Activated effector memory CD4-positive, alpha-beta T cell treated with Interleukin-2 at 50 U/mL for 16 hours (primary cell): ENCODE data around the gene SLC22A23.

Experiments used
- DNase-seq: peaks from one replicate; pipeline ENCODE4 v3.0.0-alpha.2; 2020

Gene SLC22A23

DNA sequence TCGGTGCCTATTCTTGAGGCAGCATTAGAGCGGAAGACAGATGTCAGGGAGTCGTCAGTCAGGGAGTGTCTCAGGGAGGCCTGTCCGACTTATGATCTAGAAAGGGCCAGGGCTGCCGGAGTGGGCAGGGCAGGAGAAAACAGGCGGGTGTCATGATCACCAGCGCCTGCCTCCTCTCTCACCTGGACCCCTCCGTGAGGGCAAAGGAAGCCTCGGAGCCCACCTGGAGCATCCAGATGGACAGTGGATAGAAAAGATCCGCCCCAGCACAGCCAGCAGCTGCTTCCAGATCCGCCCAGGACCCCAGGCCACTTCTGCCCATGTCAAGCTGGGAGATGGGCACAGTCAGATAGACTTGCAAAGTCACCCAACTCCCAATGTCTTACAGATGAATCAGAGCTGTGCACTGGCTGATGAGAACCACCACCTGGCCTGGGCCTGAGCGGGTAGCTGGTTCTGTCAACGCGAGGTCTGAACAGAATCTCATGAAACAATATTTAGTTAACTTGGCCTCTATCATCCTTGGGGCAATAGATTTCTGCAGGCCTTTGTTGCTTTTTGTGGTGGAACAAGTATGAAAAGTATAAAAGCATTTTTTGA, 175.9 kb downstream of the SLC22A23 start:
- DNase-seq: no peak

DNA sequence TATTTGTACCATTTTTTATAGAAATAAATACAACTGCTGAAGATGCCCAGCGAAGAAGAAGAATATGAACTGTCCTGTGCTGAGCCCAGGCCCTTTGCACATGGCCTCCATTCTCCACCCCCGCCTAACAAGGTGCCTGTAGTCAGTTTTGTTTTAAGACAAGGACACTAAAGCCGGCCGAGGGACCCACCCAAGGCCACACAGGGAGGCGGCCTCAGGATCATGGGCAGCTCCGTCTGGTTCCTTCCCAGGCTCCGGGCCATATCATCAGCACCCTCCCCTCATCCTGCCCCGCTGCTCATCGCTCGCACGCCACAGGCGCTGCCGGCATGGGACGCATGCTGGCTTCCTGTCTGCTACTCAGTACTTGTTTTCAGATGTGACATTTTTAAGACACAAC, 176.8 kb downstream of the SLC22A23 start:
- no peak for DNase-seq

DNA sequence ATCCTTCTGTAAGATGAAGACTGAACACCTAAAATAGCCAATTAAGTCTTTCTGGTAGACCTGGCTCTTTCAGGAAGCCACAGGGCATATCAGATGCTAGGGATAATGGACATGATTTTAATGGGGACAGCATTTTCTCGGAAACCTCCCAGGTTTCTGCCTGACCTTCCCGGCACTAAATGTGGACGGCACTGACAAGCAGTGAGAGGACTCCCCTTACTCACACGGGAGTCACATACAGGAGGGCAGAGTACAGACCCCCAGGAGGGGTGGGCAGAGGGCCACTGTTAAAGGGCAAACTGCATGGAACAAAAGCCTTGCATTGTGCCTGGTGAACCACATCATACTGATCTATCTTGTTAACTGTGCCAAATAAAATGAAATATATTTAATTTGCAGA, 178.2 kb downstream of the SLC22A23 start:
- no peak for DNase-seq

DNA sequence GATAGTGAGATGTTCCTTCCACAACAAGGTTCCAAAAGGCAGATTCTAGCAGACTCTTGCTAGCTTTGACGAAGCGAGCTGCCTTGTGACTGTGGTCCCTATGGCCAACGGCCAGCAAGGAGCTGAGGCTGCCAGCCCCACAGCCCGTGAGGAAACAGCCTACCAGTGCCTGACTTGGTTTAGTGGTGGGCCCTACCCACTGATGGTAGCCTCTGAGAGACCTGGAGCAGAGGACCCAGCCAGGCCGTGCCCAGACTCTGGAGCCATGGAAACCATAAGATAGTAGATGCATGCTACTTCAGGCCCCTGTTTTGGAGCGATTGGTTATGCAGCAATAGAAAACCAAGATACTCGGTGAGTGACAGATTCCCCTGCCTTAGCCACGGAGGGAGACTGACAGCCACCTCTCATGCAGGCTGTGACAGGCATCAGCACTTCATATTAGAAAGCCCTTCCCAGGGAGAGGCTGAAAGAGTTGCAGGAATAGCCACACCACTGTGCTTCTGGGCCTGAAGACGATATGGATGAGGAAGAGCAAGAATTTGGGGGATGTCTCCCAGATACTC, 178.9 kb downstream of the SLC22A23 start:
- DNase-seq: no peak

DNA sequence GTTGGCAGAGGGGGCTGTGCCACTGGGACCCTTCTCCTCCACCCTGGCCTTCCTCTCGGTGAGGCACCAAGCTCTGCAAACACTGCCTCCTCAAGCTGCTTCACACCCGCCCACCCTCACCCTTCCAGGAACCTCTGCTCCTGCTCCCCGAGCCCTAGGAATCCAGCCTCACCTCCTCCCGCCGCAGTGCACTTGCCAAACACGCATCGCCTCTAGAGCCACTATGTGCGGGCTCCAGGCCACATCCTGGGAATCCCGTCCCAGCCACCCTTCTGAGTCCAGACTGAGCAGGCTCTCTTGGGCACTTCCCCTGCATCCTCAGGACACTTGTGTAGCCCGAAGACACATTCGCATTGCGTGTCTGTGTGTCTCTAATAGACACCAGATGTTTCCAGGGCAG, 179.6 kb downstream of the SLC22A23 start:
- no peak for DNase-seq

DNA sequence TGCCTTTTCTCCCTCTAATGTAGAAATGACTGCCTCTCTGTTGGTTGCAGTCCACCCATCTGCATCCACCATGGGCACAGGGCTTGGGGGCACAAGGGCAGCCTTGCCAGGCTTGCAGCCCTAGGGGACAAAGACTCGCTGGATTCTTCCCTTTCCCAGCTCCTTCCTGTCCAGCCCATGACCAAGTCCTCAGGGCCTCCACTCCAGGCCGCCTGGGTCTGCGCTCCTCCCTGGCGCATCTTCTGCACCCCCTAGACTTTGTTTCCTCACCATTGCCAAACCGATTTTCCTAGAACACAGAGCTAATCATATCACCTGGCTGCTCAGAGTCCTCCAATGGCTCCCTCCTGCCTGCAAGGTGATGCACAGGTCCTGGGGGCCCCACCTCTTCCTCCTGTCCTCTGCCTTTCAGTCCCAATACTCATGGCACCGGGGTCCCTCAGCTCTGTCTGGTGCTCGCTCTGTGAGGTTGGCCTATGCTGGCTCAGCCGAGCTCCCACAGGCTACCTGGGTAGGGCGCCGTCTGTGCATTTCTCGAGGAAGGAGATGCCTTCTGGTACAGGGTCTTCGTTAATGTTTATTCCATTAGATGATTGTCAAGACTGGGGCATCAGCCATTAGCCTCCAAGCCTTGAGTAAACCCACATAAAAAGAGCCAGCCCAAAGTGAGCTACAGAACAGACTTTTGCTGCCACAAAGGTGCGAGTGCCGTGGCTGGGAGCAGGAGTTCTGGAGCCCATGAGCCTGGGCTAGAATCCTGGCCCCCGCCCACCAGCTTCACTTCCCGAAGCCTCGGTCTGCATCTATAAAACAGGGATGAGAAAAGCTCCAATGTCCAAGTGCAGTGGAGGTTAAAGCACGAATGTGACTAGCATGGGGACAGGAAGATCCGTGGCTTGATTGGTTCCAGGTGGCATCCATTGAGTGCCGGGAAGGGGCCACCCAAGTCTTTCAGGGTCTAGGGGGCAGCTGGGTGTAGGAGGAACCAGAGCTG, 180.4 kb downstream of the SLC22A23 start:
- no peak for DNase-seq

DNA sequence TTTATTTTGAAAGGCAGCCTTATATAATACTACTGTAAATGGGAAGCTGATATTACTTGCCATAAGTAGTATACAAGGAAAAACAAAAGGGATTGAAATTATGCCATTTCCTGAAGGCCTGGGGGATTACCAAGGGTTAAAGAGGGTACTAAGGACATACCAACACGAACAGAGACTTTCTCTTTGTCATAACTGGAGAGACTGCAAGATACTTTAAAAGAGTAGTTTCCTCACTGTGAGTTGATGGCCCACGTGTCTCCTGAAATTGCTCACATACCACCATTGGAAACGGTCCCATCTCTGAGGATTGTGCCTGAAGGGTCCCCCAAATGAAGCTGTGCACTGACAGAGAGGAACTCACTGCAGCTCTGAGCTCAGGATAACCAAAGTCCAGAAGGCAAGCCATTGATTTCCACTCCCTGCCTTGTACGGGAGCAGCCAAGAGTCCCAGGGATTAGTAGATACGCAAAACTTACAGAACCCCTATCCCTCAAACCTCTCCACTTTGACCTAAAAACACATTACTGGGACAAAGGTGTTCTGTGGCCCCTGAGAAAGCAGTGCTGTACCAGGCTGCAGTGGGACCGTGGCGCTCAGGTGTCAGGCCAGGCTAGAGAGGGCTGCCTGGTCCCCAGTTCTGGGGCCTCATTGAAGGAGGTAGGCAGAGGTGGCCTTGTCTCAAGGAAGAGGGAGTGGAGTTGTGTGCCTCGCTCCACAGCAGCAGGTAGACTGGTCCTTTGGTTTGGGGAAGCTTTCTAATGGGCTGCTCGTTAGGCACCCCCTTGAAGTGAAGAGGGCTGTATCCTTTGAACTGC, 182.9 kb downstream of the SLC22A23 start:
- DNase-seq: no peak

DNA sequence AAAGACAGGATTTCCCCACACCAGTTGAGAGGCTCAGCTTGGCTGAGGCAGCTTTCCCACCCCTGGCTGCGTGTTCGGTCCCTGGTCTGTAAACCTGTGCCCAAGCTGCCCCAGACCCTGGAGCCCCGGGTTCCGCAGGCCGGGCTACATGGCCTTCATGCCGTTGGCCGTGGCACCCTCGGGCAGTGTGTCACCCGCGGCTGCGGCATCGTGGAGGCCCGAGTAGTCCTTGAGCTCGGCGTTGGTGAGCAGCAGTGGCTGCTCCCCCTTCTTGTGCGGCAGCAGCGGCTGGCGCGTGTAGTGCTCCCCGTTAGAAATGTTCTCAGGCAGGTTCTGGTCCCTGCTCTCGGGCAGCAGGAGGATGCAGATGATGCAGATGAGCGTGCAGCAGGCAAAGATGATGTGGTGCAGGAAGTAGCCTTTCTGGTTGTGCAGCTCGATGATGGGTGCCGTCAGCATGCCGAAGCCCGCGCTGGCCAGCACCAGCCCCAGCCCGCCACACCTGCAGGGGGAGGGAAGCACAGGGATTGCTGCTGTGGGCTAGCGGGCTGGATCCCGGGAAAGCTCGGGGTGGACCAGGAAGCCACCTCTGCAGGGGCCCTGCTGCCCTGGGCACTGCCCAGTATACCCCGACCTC, 183.8 kb downstream of the SLC22A23 start:
- DNase-seq: no peak

DNA sequence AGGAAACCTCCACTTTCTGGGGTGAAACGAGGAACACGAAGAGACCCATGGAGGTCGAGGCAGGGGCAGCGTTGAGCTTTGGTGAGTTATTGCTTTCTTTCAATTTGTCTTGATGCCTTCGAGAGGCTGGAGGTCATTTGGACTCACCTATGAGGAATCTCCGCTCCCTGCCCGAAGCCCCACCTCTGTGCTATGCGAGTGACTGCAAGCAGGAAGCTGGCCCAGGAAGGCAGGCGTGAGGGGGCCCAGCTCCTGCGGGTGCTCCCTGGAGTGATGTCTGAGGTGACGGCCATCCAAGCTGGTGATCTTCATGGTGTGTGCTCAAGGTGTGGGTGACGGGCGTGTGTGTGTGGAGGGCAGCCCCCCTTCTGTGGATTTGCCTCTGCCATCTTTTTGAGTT, 185.1 kb downstream of the SLC22A23 start:
- no peak for DNase-seq

DNA sequence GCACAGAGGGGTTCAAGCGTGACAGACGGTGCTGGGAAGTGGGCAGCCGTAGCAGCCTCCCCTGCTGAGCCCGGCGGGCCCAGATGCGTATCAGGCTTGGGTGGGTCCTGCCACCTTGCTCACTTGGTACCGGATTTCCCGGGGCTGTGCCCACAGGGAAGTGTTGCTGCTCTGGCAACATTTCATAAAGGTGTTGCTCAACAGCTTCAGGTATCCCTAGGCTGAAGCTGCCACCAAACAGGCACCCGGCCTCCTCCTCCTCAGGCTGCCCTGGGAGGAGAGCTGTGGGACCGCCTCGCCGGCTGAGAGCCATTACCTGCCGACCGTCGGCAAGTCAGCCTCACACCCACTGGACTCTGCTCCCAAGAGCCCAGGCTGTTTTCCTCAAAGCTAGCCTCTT, 186.6 kb downstream of the SLC22A23 start:
- no peak for DNase-seq

DNA sequence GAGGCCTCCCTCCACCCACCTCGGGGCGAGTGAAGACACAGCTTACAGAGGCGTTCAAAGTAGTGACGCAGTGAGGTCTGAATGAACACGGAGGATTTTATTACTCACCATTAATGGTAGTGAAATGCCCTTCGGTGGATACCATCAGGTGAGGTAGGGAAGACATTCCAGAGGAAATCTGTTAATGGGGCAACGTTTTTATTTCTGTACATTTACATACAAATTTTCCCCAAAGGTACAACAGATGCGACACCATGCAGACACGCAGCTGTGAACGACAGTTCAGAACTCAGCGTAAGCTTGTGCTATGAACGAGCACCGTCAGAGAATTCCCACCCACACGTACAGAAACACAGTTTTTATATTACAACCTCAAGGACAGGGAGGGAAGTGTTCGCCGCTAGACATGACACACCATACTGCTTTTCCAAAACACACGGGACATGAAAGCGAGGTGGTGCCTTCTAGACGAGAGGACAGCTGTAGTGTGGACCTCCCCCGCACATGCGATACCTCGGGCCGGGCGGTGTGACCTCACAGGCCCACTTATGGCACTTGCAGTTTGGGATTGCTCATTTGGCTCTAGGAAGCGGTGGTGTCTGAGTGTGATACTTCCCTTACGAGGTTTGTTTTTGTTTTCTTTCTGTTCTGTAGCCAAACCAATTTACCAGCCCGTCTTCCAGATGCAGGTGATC, 187.4 kb downstream of the SLC22A23 start:
- no peak for DNase-seq

DNA sequence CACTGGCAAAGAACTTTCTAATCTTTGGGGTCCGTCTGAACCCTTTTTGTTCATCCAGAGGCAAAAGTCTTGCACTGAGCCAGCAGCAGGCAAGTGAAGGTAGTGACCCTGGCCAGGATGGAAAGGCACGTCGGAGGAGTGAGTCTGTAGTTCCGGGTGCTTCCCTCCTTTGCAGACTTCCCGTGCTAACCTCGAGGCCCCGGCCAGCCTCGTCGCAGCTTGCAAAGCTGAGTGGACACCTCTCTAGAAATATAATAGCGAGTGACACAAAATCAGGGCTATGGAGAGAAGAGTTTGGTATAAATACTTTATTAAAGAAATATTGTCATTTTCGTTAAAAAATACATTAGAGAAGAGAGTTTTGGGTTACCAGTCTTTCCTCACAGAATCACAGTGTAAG, 188.2 kb downstream of the SLC22A23 start:
- DNase-seq: no peak

DNA sequence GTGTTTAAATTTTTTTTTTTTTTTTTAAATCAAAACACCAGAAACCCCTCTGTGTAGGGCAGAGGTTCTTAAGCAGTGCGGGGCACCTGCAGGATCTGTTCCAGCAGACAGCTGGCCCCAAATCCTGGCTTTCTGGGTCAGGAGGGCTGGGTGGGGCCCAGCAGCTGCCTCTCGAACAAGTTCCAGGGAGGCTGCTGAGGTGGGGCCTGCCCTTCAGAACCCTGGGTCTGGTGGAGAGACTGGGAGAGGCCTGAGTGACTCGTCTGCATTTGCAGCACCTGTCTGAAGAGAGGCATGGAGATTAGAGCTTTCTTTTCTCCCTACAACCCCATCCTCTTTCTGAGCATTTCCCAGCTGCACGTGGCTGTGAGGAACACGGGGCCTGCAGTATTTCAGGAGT, 189.7 kb downstream of the SLC22A23 start:
- DNase-seq: no peak

DNA sequence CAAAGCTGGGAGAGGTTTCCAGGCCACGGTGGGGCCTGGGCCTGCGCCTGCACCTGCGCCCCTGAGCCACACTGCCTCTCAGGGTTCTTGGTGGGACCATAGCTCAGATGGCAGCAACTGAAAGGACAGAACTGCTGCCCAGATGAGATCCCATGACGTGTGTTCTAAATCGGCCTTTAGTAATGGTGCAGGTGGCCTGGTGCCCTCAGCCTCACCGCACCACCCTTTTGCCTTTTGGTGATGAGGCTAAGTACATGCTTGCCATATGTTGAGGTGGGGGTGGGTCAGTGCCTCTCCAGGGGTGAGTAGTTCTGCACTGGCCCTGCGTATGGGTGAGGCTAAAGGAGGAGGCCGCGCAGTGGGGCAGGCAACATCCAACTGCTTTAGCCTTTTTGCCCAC, 190.7 kb downstream of the SLC22A23 start:
- DNase-seq: no peak

DNA sequence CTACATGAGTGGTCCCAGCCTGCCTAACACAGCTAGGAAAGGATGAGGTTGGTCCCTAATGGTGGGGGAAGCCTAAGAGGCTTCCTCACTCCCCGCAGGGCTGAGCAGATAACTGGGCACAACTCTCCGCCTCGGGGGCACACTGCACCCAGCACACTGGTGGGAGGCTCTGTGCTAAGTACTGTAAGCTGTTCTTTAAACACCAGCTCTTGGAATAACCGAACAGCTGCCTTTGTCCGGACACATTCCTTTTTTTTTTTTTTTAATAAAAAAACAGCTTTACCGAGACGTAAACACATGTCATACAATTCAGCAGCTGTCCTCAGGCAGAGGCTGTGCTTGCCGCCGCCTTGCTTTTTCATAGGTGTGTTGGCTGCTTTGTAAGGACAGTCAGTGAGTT, 191.2 kb downstream of the SLC22A23 start:
- DNase-seq: no peak

DNA sequence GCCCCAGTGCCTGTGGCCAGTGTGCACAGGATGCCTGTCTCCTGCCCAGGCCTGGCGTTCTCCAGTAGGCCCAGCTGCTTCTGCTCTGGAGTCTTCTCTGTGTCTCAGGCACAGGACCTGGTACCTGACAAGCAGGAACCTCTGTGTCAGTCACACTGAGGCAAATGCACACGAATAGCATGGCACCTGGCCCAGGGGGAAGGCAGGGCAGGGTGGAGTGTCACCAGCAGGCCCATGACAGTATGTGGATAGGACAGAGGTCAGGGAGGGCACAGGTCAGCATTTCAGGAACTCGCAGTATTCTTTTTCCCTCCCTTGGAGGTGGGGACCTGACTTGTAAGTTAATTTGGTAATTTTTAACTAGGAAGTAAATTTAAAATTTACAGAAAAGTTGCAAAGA, 192.5 kb downstream of the SLC22A23 start:
- DNase-seq: no peak

DNA sequence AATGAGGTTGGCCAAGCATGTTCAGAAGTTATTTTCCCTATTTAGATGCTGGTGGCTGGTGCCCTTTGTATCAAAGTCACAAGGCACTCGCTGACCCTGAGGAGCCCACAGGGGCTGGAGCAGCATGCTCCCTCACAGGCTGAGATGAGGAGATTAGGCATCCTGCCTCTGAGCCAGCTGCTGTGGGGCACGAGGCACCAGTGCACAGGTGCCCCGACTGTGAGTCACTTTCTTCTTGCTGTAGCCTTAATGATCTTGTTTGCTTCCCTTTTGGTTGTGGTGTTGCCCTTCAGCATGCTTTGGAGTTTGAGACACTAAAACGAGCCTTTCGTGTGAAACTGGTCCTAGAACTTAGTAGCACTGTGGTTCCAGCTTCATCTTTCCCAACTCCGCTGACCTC, 193.8 kb downstream of the SLC22A23 start:
- DNase-seq: no peak

DNA sequence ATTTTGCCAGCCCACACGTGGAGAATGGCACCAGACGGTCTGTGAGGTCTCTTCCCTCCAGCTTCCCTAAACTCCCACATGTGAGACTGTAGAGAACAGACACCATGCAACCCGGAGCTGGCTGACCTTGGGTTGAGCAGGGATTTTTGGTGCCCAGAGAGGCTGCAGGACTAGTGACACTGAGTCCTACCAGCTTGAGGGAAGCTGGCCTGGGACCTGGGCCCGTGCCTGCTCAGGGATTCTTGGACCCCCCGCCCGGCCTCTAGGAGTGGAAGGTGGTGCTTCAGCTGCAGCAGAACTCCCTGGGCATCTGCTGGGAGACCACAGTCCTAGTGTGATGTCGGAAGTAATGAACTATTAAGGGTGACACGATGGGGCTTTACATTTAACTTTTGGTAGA, 194.9 kb downstream of the SLC22A23 start:
- DNase-seq: no peak

DNA sequence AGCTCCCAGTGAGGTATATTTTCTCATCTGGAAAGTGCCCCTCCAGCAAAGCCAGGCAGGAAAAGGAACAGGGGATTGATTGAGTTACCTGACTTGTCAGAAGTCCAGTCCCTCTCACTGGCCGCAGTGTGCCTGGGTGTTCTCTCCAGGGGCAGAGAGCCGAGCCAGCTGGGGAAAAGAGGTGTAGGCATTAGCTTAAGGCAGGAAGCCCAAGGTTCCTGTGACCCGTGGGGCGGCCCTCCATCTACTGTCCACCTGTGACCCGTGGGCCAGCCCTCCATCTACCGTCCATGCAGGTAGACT, 195.4 kb downstream of the SLC22A23 start:
- no peak for DNase-seq

DNA sequence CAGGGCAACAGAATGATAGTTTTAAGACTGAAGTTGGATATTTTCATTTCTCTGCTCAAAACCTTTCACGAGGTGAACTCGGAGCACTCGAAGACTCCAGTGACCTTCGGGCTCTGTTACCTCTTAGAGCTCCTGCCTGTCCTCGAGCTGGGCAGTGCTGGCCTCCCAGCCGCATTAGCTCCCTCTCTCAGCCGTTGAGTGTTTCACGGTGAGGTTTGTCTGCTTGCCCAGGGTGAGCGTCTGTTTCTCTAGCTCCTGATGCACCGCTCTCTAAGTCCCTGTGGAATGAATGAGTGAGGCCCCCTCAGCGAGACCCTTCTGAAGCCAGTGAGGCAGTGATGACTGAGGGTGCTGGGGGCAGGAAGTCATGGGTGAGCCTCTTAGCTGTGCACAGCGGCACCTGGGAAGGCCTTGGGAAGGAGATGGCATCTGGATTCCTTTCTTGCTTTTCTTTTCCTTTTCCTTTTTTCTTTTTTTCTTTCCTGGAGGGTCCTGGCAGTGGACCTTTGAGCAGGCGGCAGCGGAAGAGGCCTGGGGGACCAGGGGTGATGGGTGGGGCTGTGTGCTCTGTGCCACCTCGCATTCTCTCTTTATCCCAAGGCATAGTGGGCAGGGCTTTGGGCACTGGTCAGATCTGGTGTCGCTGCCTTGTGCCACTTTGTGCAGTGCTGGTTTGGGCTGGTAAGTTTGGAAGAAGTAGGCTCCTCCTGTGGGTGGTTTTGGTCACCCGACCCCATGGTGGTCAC, 195.9 kb downstream of the SLC22A23 start:
- DNase-seq: no peak

DNA sequence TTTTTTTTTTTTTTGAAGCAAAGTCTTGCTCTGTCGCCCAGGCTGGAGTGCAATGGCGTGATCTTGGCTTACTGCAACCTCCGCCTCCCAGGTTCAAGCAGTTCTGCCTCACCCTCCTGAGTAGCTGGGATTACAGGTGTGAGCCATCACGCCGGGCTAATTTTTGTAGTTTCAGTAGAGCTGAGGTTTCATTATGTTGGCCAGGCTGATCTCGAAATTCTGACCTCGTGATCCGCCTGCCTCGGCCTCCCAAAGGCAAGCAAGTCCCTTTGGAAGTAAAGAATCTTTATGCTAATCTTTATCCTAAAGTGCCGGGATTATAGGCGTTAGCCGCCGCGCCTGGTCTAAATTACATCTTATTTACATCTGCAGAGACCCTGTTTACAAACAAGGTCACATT, 196.6 kb downstream of the SLC22A23 start:
- DNase-seq: no peak
